ENCODE measurements around the gene ZNF281.
"Not testable (repeated sequence)": the region's sequence is repeated elsewhere in the genome, so short reads cannot be mapped to it uniquely, and the experiment has no call there.

Gene ZNF281

GRCh38 chr1:200365897-200366426 lies 43.9 kb downstream of the ZNF281 start:
- DNase-seq (ENCODE audit: low read depth, low spot score), result no peak

- peak; percentile 89 for DNase-seq (ENCODE audit: low read depth, low spot score)
These were observed 45.0 kb downstream of the ZNF281 start for GRCh38 chr1:200364831-200365230.

GRCh38 chr1:200364091-200364759 lies 45.6 kb downstream of the ZNF281 start:
- peak; percentile 82 for DNase-seq (ENCODE audit: low read depth, low spot score)

DNA sequence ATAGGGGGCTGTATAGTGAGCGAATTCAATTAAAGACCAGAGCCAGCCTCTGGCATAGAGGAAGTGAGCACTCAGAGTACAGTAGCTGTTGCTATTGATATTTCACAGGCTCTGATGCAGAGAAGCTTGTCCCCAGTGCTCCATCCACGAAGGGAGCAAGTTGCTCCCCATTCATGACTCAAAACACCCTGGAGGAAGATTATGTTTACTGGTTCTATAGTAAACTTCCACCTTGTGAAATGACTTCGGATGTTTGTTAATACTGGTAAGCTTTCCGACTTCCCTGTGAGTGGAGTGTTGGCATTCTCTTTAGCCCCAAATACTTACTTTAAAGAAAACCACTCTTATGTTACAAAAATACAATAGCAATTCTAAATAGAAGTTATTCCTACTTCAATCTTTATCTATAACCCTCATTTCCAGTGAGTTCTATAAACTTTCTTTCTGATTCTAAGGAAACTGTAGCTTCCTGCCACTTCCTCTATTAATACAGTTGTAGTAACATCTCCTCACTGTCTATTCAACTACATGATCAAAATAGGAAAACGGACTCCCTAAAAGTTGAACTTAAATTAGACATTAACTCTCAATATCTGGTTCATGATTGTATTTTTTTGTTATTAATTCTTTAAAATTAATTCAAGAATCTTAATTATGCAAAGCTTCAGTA lies 46.4 kb downstream of the ZNF281 start:
- DNase-seq (ENCODE audit: low read depth, low spot score), result no peak

GRCh38 chr1:200362421-200362820 lies 47.4 kb downstream of the ZNF281 start:
- DNase-seq (ENCODE audit: low read depth, low spot score), result no peak

DNA sequence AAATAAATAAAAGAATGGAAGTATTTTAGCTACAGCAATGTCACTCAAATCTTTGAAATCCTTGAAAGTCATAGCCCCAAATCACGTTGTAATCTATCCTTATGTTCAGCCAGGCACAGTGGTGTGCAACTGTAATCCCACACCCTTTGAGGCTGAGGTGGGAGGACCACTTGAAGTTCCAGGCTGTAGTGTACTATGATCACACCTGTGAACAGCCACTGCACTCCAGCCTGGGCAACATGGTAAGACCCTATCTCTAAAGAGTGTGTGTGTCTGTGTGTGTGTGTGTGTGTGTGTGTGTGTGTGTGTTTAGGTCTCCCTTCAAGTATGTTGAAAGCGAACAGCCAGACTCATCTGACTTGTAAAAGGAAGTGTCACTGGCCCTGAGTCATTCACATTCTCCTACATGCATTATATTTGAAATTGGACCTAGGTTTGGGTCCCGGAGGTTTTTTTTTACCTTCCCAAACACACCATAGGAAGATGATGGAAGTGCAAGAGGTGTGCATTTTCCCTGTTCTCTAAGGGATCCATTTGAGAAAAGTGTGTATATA lies 50.1 kb downstream of the ZNF281 start:
- DNase-seq (ENCODE audit: low read depth, low spot score), result no peak

DNA sequence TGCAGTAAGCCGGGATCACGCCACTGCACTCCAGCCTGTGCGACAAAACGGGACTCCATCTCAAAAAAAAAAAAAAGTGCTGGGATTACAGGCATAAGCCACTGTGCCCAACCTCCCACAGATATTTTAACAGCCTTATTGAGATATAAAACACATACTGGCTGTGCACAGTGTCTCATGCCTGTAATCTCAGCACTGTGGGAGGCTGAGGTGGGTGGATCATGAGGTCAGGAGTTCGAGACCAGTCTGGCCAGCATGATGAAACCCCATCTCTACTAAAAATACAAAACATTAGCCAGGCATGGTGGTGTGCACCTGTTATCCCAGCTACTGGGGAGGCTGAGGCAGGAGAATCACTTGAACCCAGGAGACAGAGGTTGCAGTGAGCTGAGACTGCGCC lies 51.9 kb downstream of the ZNF281 start:
- not testable (repeated sequence) for DNase-seq (ENCODE audit: low read depth, low spot score)

DNA sequence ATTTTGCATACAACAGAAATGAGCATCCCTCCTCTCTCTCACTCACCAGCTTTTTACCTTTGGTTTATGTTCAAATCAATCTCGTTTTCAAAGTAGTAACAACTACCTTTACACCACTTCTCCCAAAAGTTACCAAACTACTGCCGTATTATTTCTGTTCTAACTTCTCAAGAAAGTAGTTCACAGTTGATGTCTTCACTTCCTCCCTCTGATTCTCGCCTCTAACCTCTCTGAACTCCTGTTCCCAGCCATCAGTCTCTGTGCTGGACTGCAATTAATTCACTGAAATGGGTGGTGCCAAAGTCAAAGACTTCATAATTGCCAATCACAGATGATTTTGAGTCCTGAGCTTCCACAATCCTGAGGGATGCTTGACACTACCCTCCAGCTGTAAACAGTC lies 54.0 kb downstream of the ZNF281 start:
- no peak for DNase-seq (ENCODE audit: low read depth, low spot score)
